Epithelial cell of proximal tubule (primary cell): ENCODE data around the gene TGFBR3L. TPM values are rescaled to one million over a fixed set of nuclear protein-coding genes. Genes with fewer than 3 reads are reported as not detected.

Source experiments
- DNase-seq: peaks from one replicate; pipeline ENCODE4 v3.0.0-alpha.2; 2011; ENCODE audit warnings: low read depth
- H3K4me3 ChIP-seq: 2 replicates; pipeline ENCODE4 v1.5.1; 2011; ENCODE audit warnings: low read depth, mild to moderate bottlenecking, low read length
- CTCF ChIP-seq: conservative IDR thresholded peaks from 2 replicates; pipeline ENCODE4 v1.5.1; 2012; ENCODE audit warnings: low read depth, mild to moderate bottlenecking, low read length
- total RNA-seq: library from RNA; depleted of rRNA; stranded (reverse); fragments of >200 nt; gene quantifications from 2 replicates; pipeline ENCODE4 v1.2.3, GENCODE V29; 2015

TGFBR3L gene
- total RNA-seq, 1 donor from 2014 or later = 16.8 TPM

- TF ChIP-seq CTCF = no peak
- DNase-seq = no peak
- no peak overlapping the region for H3K4me3 ChIP-seq
Measured at GRCh38 chr19:7900931-7901330, 13.7 kb upstream of the TGFBR3L start.

GRCh38 chr19:7901337-7901736, 13.3 kb upstream of the TGFBR3L start:
- no peak for DNase-seq
- no peak overlapping the region for H3K4me3 ChIP-seq
- TF ChIP-seq CTCF = no peak

- TF ChIP-seq CTCF = no peak
- no peak for DNase-seq
Measured at GRCh38 chr19:7902796-7903243, 11.8 kb upstream of the TGFBR3L start.

GRCh38 chr19:7903244-7904073, 11.2 kb upstream of the TGFBR3L start, which contains the start of gene MAP2K7:
Gene MAP2K7 (plus strand): TSS chr19:7903877. CDS start chr19:7903945, 68 bp downstream.
- H3K4me3 ChIP-seq = peak within 1 kb of the TSS; percentile 94
- TF ChIP-seq CTCF = peak; percentile 39
- peak; percentile 76 for DNase-seq

More at GRCh38 chr19:7902796-7903243, 11.8 kb upstream of the TGFBR3L start:
- peak overlapping the region; percentile 72 for H3K4me3 ChIP-seq

DNA sequence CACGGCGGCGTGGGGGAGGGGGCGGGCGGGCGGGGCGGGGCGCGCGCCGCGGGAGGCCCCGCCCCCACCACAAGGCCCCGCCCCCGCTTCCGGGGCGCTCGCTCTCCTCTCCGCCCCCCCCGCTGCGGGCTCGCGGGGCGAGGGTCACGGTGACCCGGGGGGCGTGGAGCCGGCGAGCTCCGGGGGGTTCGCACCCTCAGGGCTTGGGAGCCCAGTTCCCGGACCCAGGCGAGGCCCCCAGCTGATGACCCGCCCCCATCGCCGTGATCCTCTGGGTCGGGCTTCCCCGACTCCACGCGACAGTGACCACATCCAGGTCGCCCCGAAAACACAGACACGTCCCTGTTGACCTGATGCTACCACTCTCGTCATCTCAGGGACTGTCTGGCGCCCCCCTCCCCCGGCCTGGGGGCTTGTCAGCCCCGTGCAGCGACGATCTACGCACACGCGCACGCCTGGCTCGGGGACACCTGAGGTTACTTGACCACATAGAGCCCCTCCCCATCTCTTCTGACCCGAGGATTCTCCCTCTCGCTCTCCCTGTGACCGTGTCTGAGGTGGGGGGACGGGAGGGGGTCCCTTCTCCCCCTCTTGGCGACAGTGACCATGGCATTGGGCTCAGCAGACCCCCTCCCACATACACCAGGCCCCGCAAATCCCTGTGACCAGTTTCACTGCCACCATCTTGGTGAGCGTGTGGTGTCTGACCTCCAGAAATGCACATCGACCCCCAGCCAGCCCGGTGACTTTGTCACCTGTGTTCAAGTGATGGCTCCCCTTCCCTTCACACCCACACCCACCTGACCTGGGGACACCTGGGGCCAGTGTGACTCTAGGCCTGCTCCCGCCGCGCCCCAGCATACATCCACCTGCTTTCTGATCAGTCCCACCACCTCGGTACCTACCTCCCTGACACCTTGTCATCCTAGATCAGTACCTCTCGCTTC, 10.3 kb upstream of the TGFBR3L start:
- DNase-seq = no peak
- H3K4me3 ChIP-seq = peak overlapping the region; percentile 94
- TF ChIP-seq CTCF = no peak

- H3K4me3 ChIP-seq = peak overlapping the region; percentile 94
- TF ChIP-seq CTCF = no peak
- no peak for DNase-seq
Measured at GRCh38 chr19:7905268-7905667, 9.4 kb upstream of the TGFBR3L start.
